CD4-positive, alpha-beta T cell treated with Interferon alpha-2 for 1 hour (primary cell): ENCODE data around the gene RREB1.

ENCODE experiments used
- DNase-seq, 2 donors: peaks; one replicate each; pipeline ENCODE4 v3.0.0-alpha.2; 2020 to 2022

Gene RREB1

GRCh38 chr6:7230956-7231713, 123.4 kb downstream of the RREB1 start:
- no peak for DNase-seq

DNA sequence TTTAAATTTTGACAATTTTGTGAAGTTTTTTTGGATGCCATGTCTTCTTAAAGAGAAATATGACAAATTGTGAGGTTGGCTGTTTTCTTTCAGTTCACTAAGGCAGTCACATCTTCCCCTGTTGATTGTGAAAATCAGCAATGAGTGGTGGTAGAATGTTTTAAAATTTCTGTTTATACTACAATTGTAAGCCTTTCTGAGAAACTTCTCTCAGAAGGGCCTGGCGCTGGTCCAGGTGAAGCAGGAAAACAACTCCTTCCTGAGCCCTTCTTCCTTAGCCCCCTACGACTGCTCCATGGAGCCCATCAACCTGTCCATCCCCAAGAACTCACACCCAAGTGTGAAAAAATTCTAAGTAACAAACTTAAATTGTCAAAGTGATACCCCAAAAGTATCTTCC, 124.6 kb downstream of the RREB1 start:
- no peak for DNase-seq

DNA sequence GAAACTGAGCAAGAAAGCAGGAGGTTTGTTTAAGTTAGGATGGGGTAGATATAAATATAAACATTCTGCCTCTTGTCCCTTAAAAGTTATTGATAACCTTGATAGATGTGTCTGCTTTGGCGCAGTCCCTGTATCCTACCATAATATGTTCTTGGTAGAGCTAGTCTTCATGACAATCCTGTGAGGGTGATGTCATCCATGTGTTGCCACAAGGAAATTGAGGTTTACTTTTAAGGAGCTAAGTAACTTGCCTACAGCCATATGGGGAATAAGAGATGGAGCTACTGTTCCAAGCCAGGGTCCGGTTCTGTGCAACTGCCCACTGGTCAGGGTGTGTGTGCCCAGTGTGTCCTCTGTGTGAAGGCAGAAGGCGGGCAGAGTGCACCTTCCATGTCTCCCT, 126.8 kb downstream of the RREB1 start:
- DNase-seq, result no peak

- no peak for DNase-seq
Observed at GRCh38 chr6:7235712-7236305, 128.0 kb downstream of the RREB1 start.

DNA sequence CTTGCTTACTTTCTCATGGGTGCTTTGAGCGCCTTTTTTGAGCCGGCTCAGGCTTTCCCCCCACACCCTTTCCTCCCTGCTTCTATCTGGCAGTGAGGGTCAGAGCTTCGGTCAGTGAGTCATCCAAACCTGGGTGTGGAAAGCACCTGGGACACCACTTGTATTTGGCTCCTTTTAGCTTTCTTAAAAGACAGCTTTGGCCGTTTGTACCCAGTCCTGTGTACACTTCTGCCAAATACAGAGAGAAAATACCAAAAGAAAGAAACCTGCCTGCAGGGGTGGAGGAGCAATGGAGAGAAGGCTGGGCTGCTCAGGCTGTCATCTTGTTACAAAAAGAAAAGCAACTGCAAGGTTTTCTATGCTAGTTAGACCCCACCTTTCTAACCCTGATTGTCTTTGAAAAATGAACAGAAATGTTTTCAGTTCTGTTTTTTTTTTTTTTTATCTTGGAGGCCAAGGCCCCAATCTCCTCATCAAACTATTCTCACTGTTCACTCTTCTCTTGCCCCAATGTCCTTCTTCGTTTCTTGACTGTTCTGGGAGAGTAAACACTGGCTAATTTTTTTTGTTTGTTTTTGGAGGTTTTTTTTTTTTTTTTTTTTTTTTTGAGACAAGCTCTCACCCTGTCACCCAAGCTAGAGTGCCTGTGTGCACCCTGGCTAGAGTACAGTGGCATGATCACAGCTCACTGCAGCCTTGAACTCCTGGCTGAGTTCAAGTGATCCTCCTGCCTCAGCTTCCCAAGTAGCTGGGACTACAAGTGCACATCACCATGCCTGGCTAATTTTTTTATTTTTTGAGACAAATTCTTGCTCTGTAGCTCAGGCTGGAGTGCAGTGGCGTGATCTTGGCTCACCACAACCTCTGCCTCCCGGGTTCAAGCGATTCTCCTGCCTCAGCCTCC, 128.8 kb downstream of the RREB1 start:
- no peak for DNase-seq

GRCh38 chr6:7237653-7238188, 130.0 kb downstream of the RREB1 start:
- no peak for DNase-seq

- DNase-seq, result no peak
Observed at GRCh38 chr6:7238526-7238899, 130.8 kb downstream of the RREB1 start.

DNA sequence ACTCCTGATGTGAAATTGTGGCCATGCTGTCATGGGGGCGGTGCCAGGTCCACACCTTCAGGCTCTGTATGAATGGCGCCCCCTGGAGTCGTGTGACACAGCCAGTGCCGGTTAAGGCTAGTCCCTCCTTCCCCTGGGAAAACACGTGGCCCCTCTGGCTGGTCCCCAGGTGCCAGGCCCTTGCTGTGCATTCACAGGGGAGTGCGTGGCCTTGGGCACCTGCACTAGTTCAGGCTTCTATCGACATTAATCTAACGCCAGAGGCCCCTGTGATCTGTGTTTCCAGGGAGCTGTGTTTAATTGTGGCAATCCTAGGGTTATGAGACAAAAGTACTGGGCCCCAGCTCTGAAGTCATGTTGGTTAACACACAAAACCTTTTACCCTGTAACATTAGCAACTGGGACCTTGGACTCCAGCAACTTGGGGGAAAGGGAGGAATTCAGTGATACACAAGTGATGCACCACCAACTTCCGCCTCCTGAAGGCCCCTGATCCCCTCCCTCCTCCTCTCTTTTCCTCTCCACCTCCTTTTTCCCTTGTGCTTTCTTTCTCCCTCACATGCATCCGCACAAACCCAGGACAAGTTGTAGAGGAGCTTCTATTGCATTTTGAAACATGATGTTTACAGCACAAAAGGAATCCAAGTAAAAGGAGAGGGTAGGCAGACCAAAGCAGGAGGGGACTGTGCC, 131.3 kb downstream of the RREB1 start:
- peak; percentile 65 to 74 for DNase-seq

GRCh38 chr6:7239590-7239948, 131.8 kb downstream of the RREB1 start:
- no peak for DNase-seq

GRCh38 chr6:7240351-7240750, 132.6 kb downstream of the RREB1 start:
- DNase-seq, result no peak

GRCh38 chr6:7241160-7241559, 133.4 kb downstream of the RREB1 start:
- DNase-seq, result no peak

- no peak for DNase-seq
Observed at GRCh38 chr6:7241709-7242645, 134.2 kb downstream of the RREB1 start.

DNA sequence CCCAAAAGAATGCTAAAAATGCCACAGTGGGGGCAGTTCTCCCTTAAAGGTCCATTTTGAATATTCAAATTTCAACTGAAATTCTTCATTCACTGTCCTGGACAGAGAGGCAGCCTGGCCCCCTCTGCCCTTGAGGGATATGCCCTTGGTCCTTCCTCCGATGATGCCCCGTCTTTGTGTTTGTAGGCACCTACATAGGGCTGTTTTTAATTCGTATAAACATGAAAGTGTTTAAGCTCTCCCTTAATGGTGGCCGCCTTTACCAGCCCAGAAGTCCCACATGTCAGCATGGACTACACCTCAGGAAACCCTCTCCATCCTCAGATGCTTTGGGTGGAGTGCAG, 135.0 kb downstream of the RREB1 start:
- no peak for DNase-seq

DNA sequence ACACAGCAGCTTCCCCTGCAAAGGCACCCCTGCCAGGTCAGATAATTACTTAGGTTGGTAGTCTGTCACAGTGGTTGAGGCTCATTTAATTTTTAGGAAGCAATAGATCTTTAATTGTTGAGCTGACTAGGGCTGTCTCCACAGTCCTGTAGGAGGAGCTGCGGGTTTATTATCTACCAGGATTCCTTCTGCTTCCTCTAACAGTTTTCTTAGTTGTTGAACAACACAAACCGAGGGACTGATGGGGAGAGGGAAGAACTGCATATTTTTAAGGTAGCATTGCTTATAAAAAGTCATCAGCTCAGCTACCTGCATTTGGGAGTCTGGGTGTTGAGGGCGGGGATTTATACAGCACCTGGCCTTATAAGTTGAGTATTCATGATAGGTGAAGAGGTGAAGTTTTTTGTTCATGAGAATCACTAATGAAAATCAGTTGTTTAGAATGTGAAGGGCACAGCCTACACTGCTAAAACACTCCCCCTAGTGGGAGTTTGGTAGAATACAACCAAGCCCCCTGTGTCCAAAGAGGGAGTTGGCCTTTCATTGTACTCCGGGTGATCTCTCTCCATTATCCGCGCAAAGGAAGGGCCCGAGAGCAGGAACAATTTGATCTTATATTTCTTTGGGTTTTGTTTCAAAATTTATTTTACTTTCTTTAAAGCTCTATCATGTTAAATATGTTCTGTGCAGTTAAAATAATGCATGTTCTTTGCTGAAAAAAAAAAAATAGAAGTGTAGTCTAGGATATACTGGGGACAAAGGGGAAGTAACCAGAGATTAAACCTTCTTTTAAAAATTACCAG, 135.6 kb downstream of the RREB1 start:
- peak; percentile 54 to 75 for DNase-seq

DNA sequence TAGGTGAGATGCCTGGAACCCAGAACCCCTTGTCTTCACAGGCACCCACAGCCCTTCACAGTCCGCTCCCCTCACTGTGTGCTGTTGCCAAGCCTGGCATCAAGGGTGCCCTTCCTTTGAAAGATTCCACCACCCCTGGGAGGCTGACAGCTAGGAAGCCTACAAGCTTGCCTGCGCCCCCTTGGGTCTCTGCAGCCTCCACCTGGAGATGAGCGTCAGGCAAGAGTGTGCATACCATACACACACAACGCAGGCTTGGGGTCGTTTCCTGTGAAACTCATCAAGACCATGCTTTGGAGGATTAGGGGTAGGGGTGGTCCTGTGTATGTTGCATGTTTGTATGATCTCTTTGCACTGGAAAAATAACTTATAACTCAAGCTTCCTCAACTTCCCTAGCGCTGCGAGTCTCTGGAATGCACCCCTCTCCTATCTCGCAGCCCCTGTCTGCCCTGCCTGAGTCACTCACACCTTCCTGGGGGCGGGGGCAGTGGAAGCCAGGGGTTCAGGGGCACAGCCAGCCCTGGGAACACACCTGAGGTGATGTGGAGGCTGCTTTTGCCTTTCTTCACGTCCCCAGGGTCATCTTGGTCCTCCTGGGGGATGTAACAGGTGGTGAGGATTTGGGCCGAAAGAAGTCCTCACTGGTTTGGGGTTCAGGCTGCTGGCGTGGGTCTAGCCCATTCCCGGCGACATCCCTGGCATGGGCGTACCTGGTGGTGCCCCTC, 138.1 kb downstream of the RREB1 start:
- DNase-seq, result no peak

GRCh38 chr6:7246401-7247178, 138.8 kb downstream of the RREB1 start:
- no peak for DNase-seq

GRCh38 chr6:7247179-7247456, 139.4 kb downstream of the RREB1 start:
- no peak for DNase-seq

- no peak for DNase-seq
Observed at GRCh38 chr6:7247828-7248227, 140.1 kb downstream of the RREB1 start.

DNA sequence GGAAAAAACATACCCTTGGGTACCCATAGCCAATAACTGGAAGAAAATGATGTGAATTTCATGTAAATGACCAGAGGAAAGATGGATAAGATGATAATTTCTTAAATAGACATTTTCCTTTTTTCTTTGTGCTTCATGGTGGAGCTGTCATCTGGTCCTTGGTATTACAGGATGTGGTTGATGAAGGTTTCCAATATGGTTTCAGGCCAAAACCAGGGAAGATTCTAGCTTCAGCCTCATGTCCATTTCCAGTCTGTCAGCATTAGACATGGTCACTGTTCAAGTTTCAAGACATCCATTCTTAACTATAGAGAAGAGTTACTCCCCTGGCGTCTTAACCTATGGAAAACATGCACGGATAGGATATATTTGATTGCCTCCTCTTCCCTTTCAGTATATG, 141.6 kb downstream of the RREB1 start:
- DNase-seq, result no peak
